Activated CD8-positive, alpha-beta T cell treated with anti-CD3 and anti-CD28 coated beads for 36 hours (primary cell): Measurements from ENCODE around the gene RASGRP4. TPM values are rescaled to one million over a fixed set of nuclear protein-coding genes. Genes with fewer than 3 reads are reported as not detected.
"Not testable (repeated sequence)": the region's sequence is repeated elsewhere in the genome, so short reads cannot be mapped to it uniquely, and the experiment has no call there.

Source experiments
- ATAC-seq: fragments of 200-7000 bp; cut with Tn5 transposase; one replicate; pipeline ENCODE4 v1.10.0; 2021; ENCODE audit warnings: mild to moderate bottlenecking, moderate library complexity
- CTCF ChIA-PET: fragments of 350-600 bp; sonication (Branson Sonifier 250); formaldehyde crosslinking; loops from one replicate; lab custom pipeline; 2021; ENCODE audit warnings: antibody characterized with exemption; lab: Charles Lee
- POLR2A ChIA-PET: fragments of 350-600 bp; sonication (Branson Sonifier 250); formaldehyde crosslinking; loops from one replicate; lab custom pipeline; 2021; ENCODE audit warnings: antibody characterized with exemption; lab: Charles Lee
- DNase-seq: peaks from one replicate; pipeline ENCODE4 v3.0.0-alpha.2; 2020
- H3K27ac Mint-ChIP-seq: one replicate; pipeline ENCODE4 v1.8.0; 2021; ENCODE audit warnings: mild to moderate bottlenecking, mixed read lengths
- H3K27me3 Mint-ChIP-seq: one replicate; pipeline ENCODE4 v1.8.0; 2021; ENCODE audit warnings: mixed read lengths
- H3K36me3 Mint-ChIP-seq: one replicate; pipeline ENCODE4 v1.8.0; 2021; ENCODE audit warnings: low read depth, mixed read lengths
- H3K4me1 Mint-ChIP-seq: one replicate; pipeline ENCODE4 v1.8.0; 2021; ENCODE audit warnings: low read depth, mixed read lengths
- H3K4me3 Mint-ChIP-seq: one replicate; pipeline ENCODE4 v1.8.0; 2021; ENCODE audit warnings: mild to moderate bottlenecking, moderate library complexity, mixed read lengths
- H3K9me3 Mint-ChIP-seq: one replicate; pipeline ENCODE4 v1.8.0; 2021; ENCODE audit warnings: mixed read lengths
- CTCF ChIP-seq: fragments of 200-600 bp; IDR thresholded peaks from one replicate; pipeline ENCODE4 v1.8.0; 2022; ENCODE audit warnings: antibody characterized with exemption, mild to moderate bottlenecking
- intact Hi-C: fragments of 100-400 bp; cut with micrococcal nuclease; formaldehyde crosslinking; loops from one replicate; pipeline ENCODE4 v1.10.0; 2022
- total RNA-seq, 2 experiments: library from RNA; stranded (reverse); gene quantifications; one replicate each; pipeline ENCODE4 v1.2.3, GENCODE V29; 2021

The RASGRP4 gene
- 1 to 10 TPM; 1.4 to 1.8 TPM for total RNA-seq

- peaks cover 23% of the 10 kb centered on the region for H3K4me1 Mint-ChIP-seq
- ChIA-PET CTCF (interaction anchor here (0.7 to 3.5 kb wide), 2 partner anchors 12 to 23 kb away, joined by 3 to 19 read pairs; partner anchors contain the start of gene FAM98C), POLR2A (interaction anchor here (1.2 to 1.6 kb wide), 2 partner anchors 10 to 126 kb away, joined by 3 read pairs; no protein-coding TSS in a partner anchor)
Observed at GRCh38 chr19:38425810-38426466, at the start of gene RASGRP4. RASGRP4 (minus strand) TSS chr19:38426219; CDS start chr19:38426091, 128 bp downstream.

GRCh38 chr19:38475176-38475575, 49.2 kb upstream of the RASGRP4 start:
- TF ChIP-seq CTCF, result no peak
- DNase-seq (no peak), ATAC-seq (no peak)
- ChIA-PET CTCF (interaction anchor here (1.1 kb wide), 1 partner anchor 72 kb away, joined by 3 read pairs; the partner anchor contains the start of gene FAM98C), POLR2A (no interaction called here)
- Mint-ChIP-seq H3K36me3 (no peaks in the 10 kb centered on the region), H3K4me1 (no peaks in the 10 kb centered on the region), H3K27ac (no peak overlapping the region), H3K9me3 (no peaks in the 10 kb centered on the region), H3K4me3 (no peak overlapping the region), H3K27me3 (peaks cover 5% of the 10 kb centered on the region)
- intact Hi-C loops, result no loop called here

More at GRCh38 chr19:38425810-38426466, at the start of gene RASGRP4:
- H3K36me3 Mint-ChIP-seq, result no peaks in the 10 kb centered on the region
- no peaks in the 10 kb centered on the region for H3K9me3 Mint-ChIP-seq
- peak; percentile 67 for ATAC-seq
- no peak within 1 kb of the TSS for H3K4me3 Mint-ChIP-seq
- intact Hi-C loops, result no loop called here
- DNase-seq, result peak; percentile 81
- TF ChIP-seq CTCF, result no peak
- peak within 1 kb of the TSS; percentile 21 for H3K27ac Mint-ChIP-seq
- H3K27me3 Mint-ChIP-seq, result peaks cover 7% of the 10 kb centered on the region

GRCh38 chr19:38473201-38473600, 47.2 kb upstream of the RASGRP4 start:
- H3K27me3 Mint-ChIP-seq, result peaks cover 6% of the 10 kb centered on the region
- no peak overlapping the region for H3K27ac Mint-ChIP-seq
- POLR2A ChIA-PET, result no interaction called here
- CTCF ChIA-PET, result no interaction called here
- H3K36me3 Mint-ChIP-seq, result no peaks in the 10 kb centered on the region
- ATAC-seq (no peak), DNase-seq (no peak)
- H3K4me3 Mint-ChIP-seq, result no peak overlapping the region
- no peaks in the 10 kb centered on the region for H3K4me1 Mint-ChIP-seq
- no peaks in the 10 kb centered on the region for H3K9me3 Mint-ChIP-seq
- TF ChIP-seq CTCF, result no peak
- intact Hi-C loops, result no loop called here

- H3K4me3 Mint-ChIP-seq, POLR2A ChIA-PET, DNase-seq, H3K9me3 Mint-ChIP-seq, intact Hi-C loops, CTCF ChIA-PET, H3K4me1 Mint-ChIP-seq, H3K27ac Mint-ChIP-seq, H3K36me3 Mint-ChIP-seq, H3K27me3 Mint-ChIP-seq, ATAC-seq: not testable (repeated sequence)
Observed at GRCh38 chr19:38472725-38473124, 46.7 kb upstream of the RASGRP4 start.

GRCh38 chr19:38470788-38471480, 44.9 kb upstream of the RASGRP4 start:
- CTCF ChIA-PET, result no interaction called here
- Mint-ChIP-seq H3K27me3 (peaks cover 8% of the 10 kb centered on the region), H3K4me1 (no peaks in the 10 kb centered on the region), H3K27ac (no peak overlapping the region), H3K4me3 (no peak overlapping the region), H3K36me3 (no peaks in the 10 kb centered on the region), H3K9me3 (no peaks in the 10 kb centered on the region)
- DNase-seq (no peak), ATAC-seq (no peak)
- intact Hi-C loops, result no loop called here
- no peak for TF ChIP-seq CTCF
- POLR2A ChIA-PET, result no interaction called here
